Measurements from ENCODE around the gene AMPD1.

AMPD1 gene

GRCh38 chr1:114632427-114632826 is 62.9 kb downstream of the AMPD1 start:
- no peak for DNase-seq (ENCODE audit: low read depth)

DNA sequence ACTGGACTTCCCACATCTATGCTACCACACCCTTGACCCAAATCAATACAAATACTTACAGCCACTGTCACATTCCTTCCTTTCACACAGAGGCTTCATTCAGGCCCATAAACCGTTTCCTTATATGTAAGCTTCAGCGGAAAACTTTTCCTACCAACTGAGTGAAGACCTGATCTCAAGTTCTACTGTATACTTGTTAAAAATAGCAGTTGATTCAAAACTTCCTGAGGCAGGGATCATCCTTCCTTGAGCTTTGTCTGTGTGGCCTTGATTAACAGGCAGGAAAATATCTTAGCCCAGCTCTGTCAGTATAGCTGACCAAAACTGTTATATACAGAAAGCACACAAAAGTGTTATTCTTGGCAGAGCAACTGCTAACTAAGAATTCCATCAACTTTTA is 68.2 kb downstream of the AMPD1 start:
- DNase-seq (ENCODE audit: low read depth) = no peak

DNA sequence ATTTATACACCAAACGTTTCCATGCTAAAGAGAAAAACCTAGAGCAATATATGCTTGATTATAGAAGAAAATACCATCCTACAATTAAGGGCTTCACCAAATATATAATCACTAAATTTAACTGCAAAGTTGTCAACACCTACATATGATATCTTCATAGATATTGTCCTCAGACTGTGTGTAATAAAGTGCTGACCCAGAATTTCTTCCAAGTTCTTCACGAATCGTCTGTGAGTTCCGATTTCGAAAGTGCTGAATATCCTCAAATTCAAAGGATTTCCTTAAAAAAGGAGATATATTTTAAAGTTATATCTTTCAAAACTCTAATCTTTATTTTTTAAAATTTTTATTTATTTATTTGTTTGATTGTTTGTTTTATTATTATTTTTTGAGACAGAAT is 72.0 kb downstream of the AMPD1 start:
- no peak for DNase-seq (ENCODE audit: low read depth)
